ENCODE results near the gene SLC25A25.
A peak's percentile ranks its signal among the peaks of the same experiment; 100 is the strongest.

Gene SLC25A25

DNA sequence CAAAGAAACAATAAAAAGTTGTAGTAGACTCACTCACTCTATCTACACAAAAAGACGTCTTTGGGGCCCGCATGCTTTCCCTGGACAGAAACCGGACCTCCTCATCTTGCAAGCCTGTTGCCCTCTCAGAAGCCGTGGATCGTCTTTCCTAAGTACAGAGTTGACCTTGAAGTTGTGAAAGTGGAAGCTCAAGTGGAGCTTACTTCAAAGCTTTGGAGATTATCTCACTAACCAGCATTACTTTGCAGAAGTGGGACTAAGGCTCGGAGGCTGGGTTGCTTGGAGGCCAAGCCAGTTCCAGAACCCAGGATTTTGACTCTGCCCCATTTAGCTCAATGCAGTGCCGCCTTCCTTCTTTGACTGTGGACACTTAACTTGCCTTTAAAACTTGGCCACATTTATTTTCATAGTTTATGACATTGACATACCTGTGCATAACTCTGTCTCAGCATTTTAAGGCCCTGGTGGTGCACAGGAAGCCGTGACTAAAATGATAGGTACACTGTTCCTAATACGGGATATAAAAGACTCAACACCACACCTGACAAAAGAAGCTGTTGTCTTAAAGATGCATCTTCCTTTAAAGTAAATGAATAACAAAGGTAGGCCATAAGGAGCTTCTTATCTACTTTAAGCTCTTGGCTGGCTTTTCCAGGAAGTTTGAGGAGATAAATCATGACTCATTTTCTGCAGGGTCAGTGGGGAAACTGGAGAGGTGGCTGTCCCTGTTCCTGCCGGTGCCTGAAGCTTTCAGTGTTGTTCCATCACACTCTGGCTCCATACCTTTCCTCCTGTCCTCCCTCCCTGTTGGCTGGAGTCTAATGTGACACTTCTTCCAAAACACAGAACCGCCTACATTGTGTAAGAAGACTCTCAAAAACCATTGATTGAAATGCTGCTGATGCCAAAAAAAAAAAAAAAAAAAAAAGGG is 10.7 kb downstream of the SLC25A25 start:
- Histone ChIP-seq H3K9me3 (ENCODE audit: insufficient read depth, low read depth, low read length) (no peaks in the 10 kb centered on the region), H3K4me3 (ENCODE audit: low read length, poor library complexity, severe bottlenecking) (no peak overlapping the region), H3K4me1 (ENCODE audit: insufficient read depth, low read length, poor library complexity, severe bottlenecking) (peaks cover 15% of the 10 kb centered on the region), H3K9me2 (replicated peaks; ENCODE audit: low read depth, low read length) (no peaks in the 10 kb centered on the region), H4K20me1 (ENCODE audit: insufficient read depth, low read length, poor library complexity, severe bottlenecking) (peaks cover 10% of the 10 kb centered on the region), H3F3A (ENCODE audit: low read depth) (no peaks in the 10 kb centered on the region), H3K4me2 (ENCODE audit: low read depth, low read length, poor library complexity, severe bottlenecking) (peak overlapping the region; percentile 11), H3K36me3 (ENCODE audit: insufficient read depth, low read length) (peaks cover 20% of the 10 kb centered on the region; the same call in 1 of the 2 replicates), H3K27me3 (ENCODE audit: insufficient read depth, low read length, poor library complexity, severe bottlenecking) (no peaks in the 10 kb centered on the region), H3K9ac (ENCODE audit: low read depth, low read length, poor library complexity, severe bottlenecking) (no peak overlapping the region), H3K79me2 (ENCODE audit: insufficient read depth, low read length) (peaks cover 82% of the 10 kb centered on the region), H2AFZ (ENCODE audit: low read length) (no peak overlapping the region)
- TF ChIP-seq EZH2phosphoT487 (IDR thresholded peaks at IDR 0.05; ENCODE audit: borderline replicate concordance), result no peak
- TF ChIP-seq, protein P1, sequence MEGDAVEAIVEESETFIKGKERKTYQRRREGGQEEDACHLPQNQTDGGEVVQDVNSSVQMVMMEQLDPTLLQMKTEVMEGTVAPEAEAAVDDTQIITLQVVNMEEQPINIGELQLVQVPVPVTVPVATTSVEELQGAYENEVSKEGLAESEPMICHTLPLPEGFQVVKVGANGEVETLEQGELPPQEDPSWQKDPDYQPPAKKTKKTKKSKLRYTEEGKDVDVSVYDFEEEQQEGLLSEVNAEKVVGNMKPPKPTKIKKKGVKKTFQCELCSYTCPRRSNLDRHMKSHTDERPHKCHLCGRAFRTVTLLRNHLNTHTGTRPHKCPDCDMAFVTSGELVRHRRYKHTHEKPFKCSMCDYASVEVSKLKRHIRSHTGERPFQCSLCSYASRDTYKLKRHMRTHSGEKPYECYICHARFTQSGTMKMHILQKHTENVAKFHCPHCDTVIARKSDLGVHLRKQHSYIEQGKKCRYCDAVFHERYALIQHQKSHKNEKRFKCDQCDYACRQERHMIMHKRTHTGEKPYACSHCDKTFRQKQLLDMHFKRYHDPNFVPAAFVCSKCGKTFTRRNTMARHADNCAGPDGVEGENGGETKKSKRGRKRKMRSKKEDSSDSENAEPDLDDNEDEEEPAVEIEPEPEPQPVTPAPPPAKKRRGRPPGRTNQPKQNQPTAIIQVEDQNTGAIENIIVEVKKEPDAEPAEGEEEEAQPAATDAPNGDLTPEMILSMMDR (conservative IDR thresholded peaks at IDR 0.05; ENCODE audit: low read length), result no peak

DNA sequence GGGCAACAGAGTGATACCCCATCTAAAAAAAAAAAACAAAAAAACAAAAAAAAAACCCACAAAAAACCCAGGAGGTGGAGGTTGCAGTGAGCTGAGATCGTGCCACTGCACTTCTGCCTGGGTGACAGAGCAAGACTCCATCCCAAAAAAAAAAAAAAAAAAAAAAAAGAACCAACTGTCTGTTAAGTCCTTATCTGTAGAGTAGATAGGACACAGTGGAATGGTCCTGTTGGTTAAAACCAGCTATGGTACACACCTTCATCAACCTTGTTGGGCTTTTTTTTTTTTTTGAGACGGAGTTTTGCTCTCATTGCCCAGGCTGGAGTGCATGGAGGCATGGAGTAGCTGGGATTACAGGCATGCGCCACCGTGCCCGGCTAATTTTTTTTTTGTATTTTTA is 12.2 kb downstream of the SLC25A25 start:
- Histone ChIP-seq H4K20me1 (ENCODE audit: insufficient read depth, low read length, poor library complexity, severe bottlenecking) (peaks cover 10% of the 10 kb centered on the region), H3K4me2 (ENCODE audit: low read depth, low read length, poor library complexity, severe bottlenecking) (no peak overlapping the region), H3K4me1 (ENCODE audit: insufficient read depth, low read length, poor library complexity, severe bottlenecking) (peaks cover 11% of the 10 kb centered on the region), H3K9me2 (replicated peaks; ENCODE audit: low read depth, low read length) (no peaks in the 10 kb centered on the region), H3K9ac (ENCODE audit: low read depth, low read length, poor library complexity, severe bottlenecking) (no peak overlapping the region), H3K27me3 (ENCODE audit: insufficient read depth, low read length, poor library complexity, severe bottlenecking) (no peaks in the 10 kb centered on the region), H2AFZ (ENCODE audit: low read length) (no peak overlapping the region), H3K79me2 (ENCODE audit: insufficient read depth, low read length) (peaks cover 80% of the 10 kb centered on the region), H3K36me3 (ENCODE audit: insufficient read depth, low read length) (peaks cover 24% of the 10 kb centered on the region; the same call in 1 of the 2 replicates), H3K4me3 (ENCODE audit: low read length, poor library complexity, severe bottlenecking) (no peak overlapping the region), H3K9me3 (ENCODE audit: insufficient read depth, low read depth, low read length) (no peaks in the 10 kb centered on the region), H3F3A (ENCODE audit: low read depth) (no peaks in the 10 kb centered on the region)
- no peak for TF ChIP-seq EZH2phosphoT487 (IDR thresholded peaks at IDR 0.05; ENCODE audit: borderline replicate concordance)

DNA sequence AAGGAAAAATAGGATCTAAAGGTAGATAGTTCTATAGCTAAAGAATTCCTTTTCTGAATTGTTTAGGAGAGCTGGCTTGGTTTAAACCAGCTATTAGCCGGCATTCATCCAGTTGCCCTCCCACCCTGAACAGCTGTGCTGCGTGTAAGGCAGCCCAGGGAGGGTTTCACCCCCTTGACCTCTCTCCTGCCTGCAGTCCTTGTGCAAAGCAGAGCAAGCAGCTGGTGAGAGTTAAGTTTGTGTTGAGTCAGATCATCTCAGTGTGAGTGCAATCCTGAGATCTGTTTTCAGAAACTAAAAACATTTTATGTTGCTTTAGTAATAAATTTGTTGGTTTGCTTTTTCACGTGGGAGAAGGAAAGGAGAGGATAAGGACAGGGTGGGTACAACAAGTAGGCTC is 13.0 kb downstream of the SLC25A25 start:
- Histone ChIP-seq H3K27me3 (ENCODE audit: insufficient read depth, low read length, poor library complexity, severe bottlenecking) (no peaks in the 10 kb centered on the region), H3K79me2 (ENCODE audit: insufficient read depth, low read length) (peaks cover 80% of the 10 kb centered on the region), H3K4me1 (ENCODE audit: insufficient read depth, low read length, poor library complexity, severe bottlenecking) (peaks cover 11% of the 10 kb centered on the region), H3K9me3 (ENCODE audit: insufficient read depth, low read depth, low read length) (no peaks in the 10 kb centered on the region), H2AFZ (ENCODE audit: low read length) (no peak overlapping the region), H3K4me3 (ENCODE audit: low read length, poor library complexity, severe bottlenecking) (no peak overlapping the region), H3K9ac (ENCODE audit: low read depth, low read length, poor library complexity, severe bottlenecking) (no peak overlapping the region), H3K4me2 (ENCODE audit: low read depth, low read length, poor library complexity, severe bottlenecking) (no peak overlapping the region), H3F3A (ENCODE audit: low read depth) (no peaks in the 10 kb centered on the region), H3K36me3 (ENCODE audit: insufficient read depth, low read length) (peaks cover 32% of the 10 kb centered on the region; the same call in 1 of the 2 replicates), H4K20me1 (ENCODE audit: insufficient read depth, low read length, poor library complexity, severe bottlenecking) (peaks cover 10% of the 10 kb centered on the region), H3K9me2 (replicated peaks; ENCODE audit: low read depth, low read length) (no peaks in the 10 kb centered on the region)
- no peak for TF ChIP-seq EZH2phosphoT487 (IDR thresholded peaks at IDR 0.05; ENCODE audit: borderline replicate concordance)
- TF ChIP-seq, protein P1 (conservative IDR thresholded peaks at IDR 0.05; ENCODE audit: low read length), result no peak

All from Loucy (cell line).